Panc1 (cell line): ENCODE results near the gene LPGAT1. TPM values are rescaled to one million over a fixed set of nuclear protein-coding genes. Genes with fewer than 3 reads are reported as not detected.

Experiments used
- ATAC-seq: fragments of 200-7000 bp; cut with Tn5 transposase; 2 replicates; pipeline ENCODE4 v1.9.1; 2020; ENCODE audit warnings: mild to moderate bottlenecking, moderate library complexity
- BruUV-seq: library from RNA; stranded (reverse); fragments of 400-500 nt; replicated peaks from 2 replicates; lab custom pipeline; 2021; lab: Mats Ljungman, UMichigan
- CTCF ChIA-PET: fragments of 300-600 bp; sonication (Branson Sonifier 250); formaldehyde crosslinking; loops from one replicate; lab custom pipeline; 2022; ENCODE audit warnings: antibody characterized with exemption; lab: Charles Lee
- POLR2A ChIA-PET: fragments of 300-600 bp; sonication (Branson Sonifier 250); formaldehyde crosslinking; loops from one replicate; lab custom pipeline; 2022; ENCODE audit warnings: antibody characterized with exemption; lab: Charles Lee
- DNase-seq: peaks from one replicate; pipeline ENCODE4 v3.0.0-alpha.2; 2010; ENCODE audit warnings: low read depth, low spot score
- H3K27ac ChIP-seq: 2 replicates; pipeline ENCODE4 v1.5.1; 2011; ENCODE audit warnings: mild to moderate bottlenecking, low read length, inconsistent platforms
- H3K27me3 ChIP-seq: fragments of 200-500 bp; sonication (Bioruptor generic); 2 replicates; pipeline ENCODE4 v1.6.0; 2014; ENCODE audit warnings: low read length, inconsistent platforms; ENCODE audit not compliant: control insufficient read depth, insufficient read depth
- H3K36me3 ChIP-seq: fragments of 200-500 bp; sonication (Bioruptor generic); 2 replicates; pipeline ENCODE4 v1.5.1; 2014; ENCODE audit warnings: inconsistent platforms, mild to moderate bottlenecking, low read length, moderate library complexity; ENCODE audit not compliant: control insufficient read depth, insufficient read depth
- H3K4me1 ChIP-seq: 2 replicates; pipeline ENCODE4 v1.5.1; 2011; ENCODE audit warnings: inconsistent platforms, mild to moderate bottlenecking, low read length, moderate library complexity; ENCODE audit not compliant: control insufficient read depth, insufficient read depth
- H3K4me3 ChIP-seq, 2 experiments: 2 replicates each; pipeline ENCODE4 v1.5.1; 2011 to 2012; ENCODE audit warnings: low read depth in 2 of 2, low read length in 2 of 2, mild to moderate bottlenecking in 2 of 2, inconsistent platforms in 1 of 2, moderate library complexity in 1 of 2
- H3K9me3 ChIP-seq: fragments of 200-500 bp; sonication (Bioruptor generic); 2 replicates; pipeline ENCODE4 v1.5.1; 2014; ENCODE audit warnings: low read depth, mild to moderate bottlenecking, inconsistent platforms, low read length, moderate library complexity; ENCODE audit not compliant: control insufficient read depth, insufficient read depth
- POLR2AphosphoS5 ChIP-seq: IDR thresholded peaks from 2 replicates; pipeline ENCODE4 v1.6.1; 2012; ENCODE audit warnings: mild to moderate bottlenecking, low read depth, low read length, moderate library complexity
- SIN3A ChIP-seq: IDR thresholded peaks from 2 replicates; pipeline ENCODE4 v1.6.1; 2012; ENCODE audit warnings: low read depth, mild to moderate bottlenecking, low read length, moderate library complexity, borderline replicate concordance; ENCODE audit not compliant: insufficient read depth
- TCF7L2 ChIP-seq: IDR thresholded peaks from 2 replicates; pipeline ENCODE4 v1.6.1; 2011; ENCODE audit warnings: mild to moderate bottlenecking, low read depth, low read length, inconsistent platforms
- in situ Hi-C: cut with HindIII; loops from 2 replicates; pipeline ENCODE4 v1.10.0; 2016; ENCODE audit warnings: low sequenced_read_pairs, low pct_unique_long_range_greater_than_20kb
- intact Hi-C: fragments of 100-400 bp; cut with micrococcal nuclease; formaldehyde crosslinking; loops from one replicate; pipeline ENCODE4 v1.10.0; 2022; ENCODE audit not compliant: unreplicated experiment
- total RNA-seq: library from RNA; stranded (reverse); gene quantifications from one replicate; pipeline ENCODE4 v1.2.1, GENCODE V29; 2021; ENCODE audit not compliant: unreplicated experiment
- TF ChIP-seq, protein P1 (sequence below), 2 experiments: IDR thresholded peaks; 2 replicates each; pipeline ENCODE4 v1.6.1; 2011 to 2012; ENCODE audit warnings: low read depth in 2 of 2, control low read depth in 1 of 2, low read length in 1 of 2, mild to moderate bottlenecking in 1 of 2, moderate library complexity in 1 of 2; ENCODE audit not compliant: insufficient read depth in 1 of 2
- TF ChIP-seq, protein P2 (sequence below): fragments of 450-650 bp; IDR thresholded peaks from 2 replicates; pipeline ENCODE4 v1.5.1; 2017; ENCODE audit warnings: mild to moderate bottlenecking

LPGAT1 gene
- total RNA-seq, 1 experiment from 2014 or later, result 85.4 TPM

DNA sequence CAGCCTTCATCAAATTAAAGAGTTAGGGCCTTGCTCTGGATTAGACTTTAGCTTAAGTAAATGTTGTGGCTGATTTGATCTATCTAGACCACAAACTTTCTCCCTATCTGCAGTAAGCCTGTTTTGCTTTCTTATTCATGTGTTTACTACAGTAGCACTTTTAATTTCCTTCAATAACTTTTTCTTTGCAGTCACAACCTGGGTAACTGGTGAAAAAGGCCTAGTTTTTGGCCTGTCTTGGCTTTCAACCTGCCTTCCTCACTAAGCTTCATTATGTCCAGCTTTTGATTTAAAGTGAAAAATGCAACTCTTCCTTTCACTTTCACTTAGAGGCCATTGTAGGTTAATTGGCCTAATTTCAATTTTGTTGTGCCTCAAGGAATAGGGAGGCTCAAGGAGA lies 12.5 kb upstream of the LPGAT1 start:
- H3K27me3 ChIP-seq, result no peaks in the 10 kb centered on the region
- in situ Hi-C loops (no loop called here), intact Hi-C loops (no loop called here)
- CTCF ChIA-PET, result no interaction called here
- H3K9me3 ChIP-seq, result no peaks in the 10 kb centered on the region
- H3K4me1 ChIP-seq, result no peaks in the 10 kb centered on the region; the same call in 1 of the 2 replicates
- no peaks in the 10 kb centered on the region for H3K36me3 ChIP-seq
- DNase-seq, result no peak
- TF ChIP-seq, protein P1, sequence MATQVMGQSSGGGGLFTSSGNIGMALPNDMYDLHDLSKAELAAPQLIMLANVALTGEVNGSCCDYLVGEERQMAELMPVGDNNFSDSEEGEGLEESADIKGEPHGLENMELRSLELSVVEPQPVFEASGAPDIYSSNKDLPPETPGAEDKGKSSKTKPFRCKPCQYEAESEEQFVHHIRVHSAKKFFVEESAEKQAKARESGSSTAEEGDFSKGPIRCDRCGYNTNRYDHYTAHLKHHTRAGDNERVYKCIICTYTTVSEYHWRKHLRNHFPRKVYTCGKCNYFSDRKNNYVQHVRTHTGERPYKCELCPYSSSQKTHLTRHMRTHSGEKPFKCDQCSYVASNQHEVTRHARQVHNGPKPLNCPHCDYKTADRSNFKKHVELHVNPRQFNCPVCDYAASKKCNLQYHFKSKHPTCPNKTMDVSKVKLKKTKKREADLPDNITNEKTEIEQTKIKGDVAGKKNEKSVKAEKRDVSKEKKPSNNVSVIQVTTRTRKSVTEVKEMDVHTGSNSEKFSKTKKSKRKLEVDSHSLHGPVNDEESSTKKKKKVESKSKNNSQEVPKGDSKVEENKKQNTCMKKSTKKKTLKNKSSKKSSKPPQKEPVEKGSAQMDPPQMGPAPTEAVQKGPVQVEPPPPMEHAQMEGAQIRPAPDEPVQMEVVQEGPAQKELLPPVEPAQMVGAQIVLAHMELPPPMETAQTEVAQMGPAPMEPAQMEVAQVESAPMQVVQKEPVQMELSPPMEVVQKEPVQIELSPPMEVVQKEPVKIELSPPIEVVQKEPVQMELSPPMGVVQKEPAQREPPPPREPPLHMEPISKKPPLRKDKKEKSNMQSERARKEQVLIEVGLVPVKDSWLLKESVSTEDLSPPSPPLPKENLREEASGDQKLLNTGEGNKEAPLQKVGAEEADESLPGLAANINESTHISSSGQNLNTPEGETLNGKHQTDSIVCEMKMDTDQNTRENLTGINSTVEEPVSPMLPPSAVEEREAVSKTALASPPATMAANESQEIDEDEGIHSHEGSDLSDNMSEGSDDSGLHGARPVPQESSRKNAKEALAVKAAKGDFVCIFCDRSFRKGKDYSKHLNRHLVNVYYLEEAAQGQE (IDR thresholded peaks at IDR 0.05; ENCODE audit: insufficient read depth in 1 of 2, low read depth in 2 of 2, low read length in 1 of 2), result no peak
- no peak for TF ChIP-seq TCF7L2
- TF ChIP-seq, protein P2, sequence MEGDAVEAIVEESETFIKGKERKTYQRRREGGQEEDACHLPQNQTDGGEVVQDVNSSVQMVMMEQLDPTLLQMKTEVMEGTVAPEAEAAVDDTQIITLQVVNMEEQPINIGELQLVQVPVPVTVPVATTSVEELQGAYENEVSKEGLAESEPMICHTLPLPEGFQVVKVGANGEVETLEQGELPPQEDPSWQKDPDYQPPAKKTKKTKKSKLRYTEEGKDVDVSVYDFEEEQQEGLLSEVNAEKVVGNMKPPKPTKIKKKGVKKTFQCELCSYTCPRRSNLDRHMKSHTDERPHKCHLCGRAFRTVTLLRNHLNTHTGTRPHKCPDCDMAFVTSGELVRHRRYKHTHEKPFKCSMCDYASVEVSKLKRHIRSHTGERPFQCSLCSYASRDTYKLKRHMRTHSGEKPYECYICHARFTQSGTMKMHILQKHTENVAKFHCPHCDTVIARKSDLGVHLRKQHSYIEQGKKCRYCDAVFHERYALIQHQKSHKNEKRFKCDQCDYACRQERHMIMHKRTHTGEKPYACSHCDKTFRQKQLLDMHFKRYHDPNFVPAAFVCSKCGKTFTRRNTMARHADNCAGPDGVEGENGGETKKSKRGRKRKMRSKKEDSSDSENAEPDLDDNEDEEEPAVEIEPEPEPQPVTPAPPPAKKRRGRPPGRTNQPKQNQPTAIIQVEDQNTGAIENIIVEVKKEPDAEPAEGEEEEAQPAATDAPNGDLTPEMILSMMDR, result no peak
- no peak for TF ChIP-seq SIN3A
- TF ChIP-seq POLR2AphosphoS5, result no peak
- no TSS peak for BruUV-seq
- H3K4me3 ChIP-seq, result no peak overlapping the region
- POLR2A ChIA-PET, result no interaction called here
- no peak for ATAC-seq
- H3K27ac ChIP-seq, result peak overlapping the region; percentile 13; the same call in 1 of the 2 replicates

DNA sequence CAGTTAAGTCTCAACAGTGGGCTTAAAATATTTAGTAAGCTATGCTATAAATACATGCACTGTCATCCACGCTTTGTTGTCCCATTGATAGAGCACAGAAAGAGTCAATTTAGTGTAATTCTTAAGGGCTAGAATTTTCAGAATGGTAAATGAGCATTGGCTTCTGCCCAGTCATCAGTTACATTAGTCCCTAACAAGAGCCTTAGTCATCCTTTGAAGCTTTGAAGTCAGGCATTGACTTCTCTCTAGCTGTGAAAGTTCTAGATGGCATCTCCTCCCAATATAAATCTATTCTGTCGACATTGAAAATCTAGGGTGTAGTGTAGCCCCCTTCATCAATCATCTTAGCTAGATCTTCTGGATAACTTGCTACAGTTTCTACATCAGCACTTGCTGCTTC lies 12.0 kb upstream of the LPGAT1 start:
- in situ Hi-C loops (no loop called here), intact Hi-C loops (no loop called here)
- Histone ChIP-seq H3K4me3 (no peak overlapping the region), H3K4me1 (no peaks in the 10 kb centered on the region; the same call in 1 of the 2 replicates), H3K36me3 (no peaks in the 10 kb centered on the region), H3K9me3 (no peaks in the 10 kb centered on the region), H3K27me3 (no peaks in the 10 kb centered on the region), H3K27ac (peak overlapping the region; percentile 13; the same call in 1 of the 2 replicates)
- TF ChIP-seq POLR2AphosphoS5, result no peak
- no peak for TF ChIP-seq TCF7L2
- TF ChIP-seq, protein P1 (IDR thresholded peaks at IDR 0.05; ENCODE audit: insufficient read depth in 1 of 2, low read depth in 2 of 2, low read length in 1 of 2), result no peak
- no peak for TF ChIP-seq SIN3A
- BruUV-seq, result no TSS peak
- ATAC-seq, result no peak
- DNase-seq, result no peak
- ChIA-PET CTCF (no interaction called here), POLR2A (no interaction called here)
